ENCODE results near the gene TENM4.

Gene TENM4

GRCh38 chr11:79434283-79434682 lies 6.5 kb downstream of the TENM4 start:
- TF ChIP-seq CTCF (IDR thresholded peaks at IDR 0.05; ENCODE audit: low read depth, low read length, missing control alignments) = no peak
- H3K27ac ChIP-seq = no peak overlapping the region
- no peak for DNase-seq
- in situ Hi-C loops (cut with HindIII; ENCODE audit: low pct_ligation_motif_present, low sequenced_read_pairs) = no loop called here
- peaks cover 14% of the 10 kb centered on the region for H3K27me3 ChIP-seq (replicated peaks)
- H3K4me3 ChIP-seq (ENCODE audit: low read depth, low read length) = no peak overlapping the region
- no peaks in the 10 kb centered on the region for H3K36me3 ChIP-seq (replicated peaks)

GRCh38 chr11:79432138-79432537 lies 8.7 kb downstream of the TENM4 start:
- H3K36me3 ChIP-seq (replicated peaks) = no peaks in the 10 kb centered on the region
- in situ Hi-C loops (cut with HindIII; ENCODE audit: low pct_ligation_motif_present, low sequenced_read_pairs) = no loop called here
- H3K4me3 ChIP-seq (ENCODE audit: low read depth, low read length) = no peak overlapping the region
- no peak for DNase-seq
- H3K27me3 ChIP-seq (replicated peaks) = peaks cover 8% of the 10 kb centered on the region
- TF ChIP-seq CTCF (IDR thresholded peaks at IDR 0.05; ENCODE audit: low read depth, low read length, missing control alignments) = no peak
- no peak overlapping the region for H3K27ac ChIP-seq

- H3K4me3 ChIP-seq (ENCODE audit: low read depth, low read length) = no peak overlapping the region
- H3K36me3 ChIP-seq (replicated peaks) = no peaks in the 10 kb centered on the region
- no peak for TF ChIP-seq CTCF (IDR thresholded peaks at IDR 0.05; ENCODE audit: low read depth, low read length, missing control alignments)
- no peak for DNase-seq
- peaks cover 3% of the 10 kb centered on the region for H3K27me3 ChIP-seq (replicated peaks)
- in situ Hi-C loops (cut with HindIII; ENCODE audit: low pct_ligation_motif_present, low sequenced_read_pairs) = no loop called here
- no peak overlapping the region for H3K27ac ChIP-seq
These were observed 9.3 kb downstream of the TENM4 start for GRCh38 chr11:79431535-79431934.

DNA sequence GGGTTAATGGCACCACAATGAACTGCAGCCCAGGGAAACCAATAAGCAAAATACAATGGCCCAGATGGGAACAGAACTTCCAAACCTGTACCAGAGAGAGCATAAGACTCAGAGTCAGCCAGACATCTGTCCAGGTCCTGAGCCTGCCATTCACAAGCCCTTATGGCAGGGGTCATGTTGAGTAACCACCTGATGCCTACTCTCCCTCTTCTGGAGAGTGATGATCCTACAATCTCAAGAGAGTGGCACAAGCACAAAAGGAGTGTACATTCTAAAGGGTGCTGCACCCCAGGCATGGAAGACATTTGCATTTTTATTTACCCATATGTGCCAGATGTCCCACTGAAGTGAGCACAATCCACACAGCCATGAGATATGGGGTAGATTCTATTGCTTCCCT lies 10.6 kb downstream of the TENM4 start:
- TF ChIP-seq CTCF (IDR thresholded peaks at IDR 0.05; ENCODE audit: low read depth, low read length, missing control alignments) = peak; percentile 8
- H3K4me3 ChIP-seq (ENCODE audit: low read depth, low read length) = no peak overlapping the region
- H3K27me3 ChIP-seq (replicated peaks) = no peaks in the 10 kb centered on the region
- no peak overlapping the region for H3K27ac ChIP-seq
- H3K36me3 ChIP-seq (replicated peaks) = no peaks in the 10 kb centered on the region
- in situ Hi-C loops (cut with HindIII; ENCODE audit: low pct_ligation_motif_present, low sequenced_read_pairs) = no loop called here
- DNase-seq = no peak

DNA sequence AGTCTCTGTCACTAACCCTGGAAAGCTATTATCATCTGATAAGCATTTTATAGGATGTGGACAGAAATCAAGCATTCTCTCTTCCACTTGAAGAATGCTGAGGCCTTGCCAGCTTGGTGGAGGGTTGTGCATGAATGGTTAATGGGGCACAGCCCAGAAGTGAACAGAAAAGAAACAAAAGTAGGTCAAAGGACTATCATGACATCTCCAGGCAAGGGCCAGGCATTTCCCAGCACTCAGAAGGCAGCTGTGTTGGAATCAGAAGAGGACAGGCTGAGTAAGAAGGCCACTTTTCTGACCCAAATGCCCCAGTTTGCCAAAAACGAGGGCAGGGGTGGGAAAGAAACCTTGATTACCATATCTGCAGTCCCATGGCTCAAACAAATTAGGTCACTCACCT lies 12.4 kb downstream of the TENM4 start:
- Histone ChIP-seq H3K36me3 (replicated peaks) (no peaks in the 10 kb centered on the region), H3K27ac (no peak overlapping the region), H3K27me3 (replicated peaks) (no peaks in the 10 kb centered on the region), H3K4me3 (ENCODE audit: low read depth, low read length) (no peak overlapping the region)
- in situ Hi-C loops (cut with HindIII; ENCODE audit: low pct_ligation_motif_present, low sequenced_read_pairs) = no loop called here
- DNase-seq = no peak
- TF ChIP-seq CTCF (IDR thresholded peaks at IDR 0.05; ENCODE audit: low read depth, low read length, missing control alignments) = no peak

- H3K27me3 ChIP-seq (replicated peaks) = no peaks in the 10 kb centered on the region
- in situ Hi-C loops (cut with HindIII; ENCODE audit: low pct_ligation_motif_present, low sequenced_read_pairs) = no loop called here
- no peak for DNase-seq
- no peak overlapping the region for H3K27ac ChIP-seq
- H3K4me3 ChIP-seq (ENCODE audit: low read depth, low read length) = no peak overlapping the region
- no peaks in the 10 kb centered on the region for H3K36me3 ChIP-seq (replicated peaks)
- no peak for TF ChIP-seq CTCF (IDR thresholded peaks at IDR 0.05; ENCODE audit: low read depth, low read length, missing control alignments)
These were observed 13.1 kb downstream of the TENM4 start for GRCh38 chr11:79427611-79428327.

Measured in brain microvascular endothelial cell (primary cell).